ENCODE data around the gene RECK. TPM values are rescaled to one million over a fixed set of nuclear protein-coding genes. Genes with fewer than 3 reads are reported as not detected.

Gene RECK
- total RNA-seq, 1 donor, result 32.8 TPM

DNA sequence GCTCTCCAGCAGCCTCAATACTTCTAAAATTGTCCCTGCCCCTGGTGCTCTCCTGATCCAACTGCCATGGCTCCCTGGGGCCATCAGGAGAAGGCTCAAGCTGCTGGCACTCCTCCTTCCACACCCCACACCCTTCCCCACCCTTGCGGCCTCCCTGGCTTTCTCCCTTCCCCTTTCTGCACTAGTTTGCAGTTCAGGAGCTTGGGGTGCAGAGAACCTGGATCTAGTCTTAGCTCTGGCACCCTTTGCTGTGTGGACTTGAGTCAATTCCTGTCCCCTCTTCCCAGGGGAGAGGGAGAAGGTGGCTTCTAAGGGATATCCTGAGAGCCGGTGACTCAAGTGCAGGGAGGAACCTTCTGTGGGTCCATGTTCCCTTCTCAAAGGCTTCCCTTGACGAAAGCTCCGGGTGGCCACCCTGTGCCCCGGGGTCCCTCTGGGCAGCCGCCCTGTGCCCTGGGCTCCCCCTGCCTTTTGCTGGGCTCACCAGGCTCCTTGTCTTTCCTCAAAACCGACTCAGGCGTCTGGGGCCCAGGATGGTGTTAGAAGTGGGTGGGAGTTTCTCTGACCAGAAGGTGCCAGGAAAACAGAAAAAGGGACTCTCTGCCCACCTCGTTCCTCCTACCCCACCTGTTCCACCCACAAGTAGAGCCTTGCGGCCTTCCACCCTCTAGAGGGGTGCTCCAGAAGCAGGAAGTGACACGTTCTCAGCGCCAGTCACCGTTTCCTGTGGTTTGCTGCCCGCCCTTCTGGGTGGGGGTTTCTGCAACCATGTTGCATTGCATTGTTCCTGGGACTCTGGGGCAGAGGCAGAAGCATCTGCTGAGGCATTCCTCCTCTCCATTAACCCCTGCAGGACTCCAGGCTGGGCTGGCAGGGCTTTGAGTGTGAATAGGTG is 114.8 kb downstream of the RECK start:
- no peak overlapping the region for H3K4me3 ChIP-seq (ENCODE audit: low read depth, low read length)
- peak; percentile 67 for DNase-seq (ENCODE audit: low read depth)
- TF ChIP-seq, protein P1, sequence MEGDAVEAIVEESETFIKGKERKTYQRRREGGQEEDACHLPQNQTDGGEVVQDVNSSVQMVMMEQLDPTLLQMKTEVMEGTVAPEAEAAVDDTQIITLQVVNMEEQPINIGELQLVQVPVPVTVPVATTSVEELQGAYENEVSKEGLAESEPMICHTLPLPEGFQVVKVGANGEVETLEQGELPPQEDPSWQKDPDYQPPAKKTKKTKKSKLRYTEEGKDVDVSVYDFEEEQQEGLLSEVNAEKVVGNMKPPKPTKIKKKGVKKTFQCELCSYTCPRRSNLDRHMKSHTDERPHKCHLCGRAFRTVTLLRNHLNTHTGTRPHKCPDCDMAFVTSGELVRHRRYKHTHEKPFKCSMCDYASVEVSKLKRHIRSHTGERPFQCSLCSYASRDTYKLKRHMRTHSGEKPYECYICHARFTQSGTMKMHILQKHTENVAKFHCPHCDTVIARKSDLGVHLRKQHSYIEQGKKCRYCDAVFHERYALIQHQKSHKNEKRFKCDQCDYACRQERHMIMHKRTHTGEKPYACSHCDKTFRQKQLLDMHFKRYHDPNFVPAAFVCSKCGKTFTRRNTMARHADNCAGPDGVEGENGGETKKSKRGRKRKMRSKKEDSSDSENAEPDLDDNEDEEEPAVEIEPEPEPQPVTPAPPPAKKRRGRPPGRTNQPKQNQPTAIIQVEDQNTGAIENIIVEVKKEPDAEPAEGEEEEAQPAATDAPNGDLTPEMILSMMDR (IDR thresholded peaks at IDR 0.05; ENCODE audit: insufficient read depth, low read depth, low read length), result no peak

DNA sequence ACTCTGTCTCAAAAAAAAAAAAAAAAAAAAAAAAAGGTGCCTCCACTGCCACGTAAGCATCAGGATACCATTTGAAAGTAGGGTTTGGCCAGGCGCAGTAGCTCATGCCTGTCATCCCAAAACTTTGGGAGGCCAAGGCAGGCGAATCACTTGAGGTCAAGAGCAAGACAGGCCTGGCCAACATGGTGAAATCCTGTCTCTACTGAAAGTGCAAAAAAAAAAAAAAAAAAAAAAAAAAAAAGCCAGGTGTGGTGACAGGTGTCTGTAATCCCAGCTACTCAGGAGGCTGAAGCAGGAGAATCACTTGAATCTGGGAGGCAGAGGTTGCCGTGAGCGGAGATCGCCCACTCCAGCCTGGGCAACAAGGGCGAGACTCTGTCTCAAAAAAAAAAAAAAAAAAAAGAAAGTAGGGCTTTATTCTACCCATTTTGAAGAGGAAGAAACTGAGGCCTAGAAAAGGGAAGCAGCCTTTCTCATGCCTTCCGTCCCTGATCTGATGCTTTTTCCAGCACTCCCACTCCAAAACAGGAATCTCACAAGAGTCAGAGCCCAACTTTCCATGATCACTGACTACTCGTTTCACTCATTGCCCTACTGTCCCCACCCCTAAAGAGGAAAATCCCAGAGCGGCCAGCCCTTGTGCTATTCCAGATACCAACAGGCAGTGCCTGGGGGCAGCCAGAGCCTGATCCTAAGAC is 116.2 kb downstream of the RECK start:
- H3K4me3 ChIP-seq (ENCODE audit: low read depth, low read length), result no peak overlapping the region
- DNase-seq (ENCODE audit: low read depth), result no peak
- TF ChIP-seq, protein P1 (IDR thresholded peaks at IDR 0.05; ENCODE audit: insufficient read depth, low read depth, low read length), result no peak

DNA sequence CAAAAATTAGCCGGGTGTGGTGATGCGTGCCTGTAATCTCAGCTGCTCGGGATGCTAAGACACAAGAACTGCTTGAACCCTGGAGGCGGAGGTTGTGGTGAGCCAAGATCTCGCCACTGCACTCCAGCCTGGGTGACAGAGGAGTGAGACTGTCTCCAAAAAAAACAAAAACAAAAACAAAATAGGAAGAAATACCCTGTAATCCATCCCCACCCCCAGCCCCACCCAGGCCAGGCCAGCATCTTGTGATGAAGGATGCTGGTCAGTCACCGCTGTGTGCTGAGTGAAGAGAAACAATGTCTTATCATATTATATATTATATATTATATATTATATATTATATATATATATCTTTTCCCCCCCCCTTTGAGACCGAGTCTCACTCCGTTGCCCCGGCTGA is 117.0 kb downstream of the RECK start:
- no peak for DNase-seq (ENCODE audit: low read depth)
- TF ChIP-seq, protein P1 (IDR thresholded peaks at IDR 0.05; ENCODE audit: insufficient read depth, low read depth, low read length), result no peak
- H3K4me3 ChIP-seq (ENCODE audit: low read depth, low read length), result no peak overlapping the region

DNA sequence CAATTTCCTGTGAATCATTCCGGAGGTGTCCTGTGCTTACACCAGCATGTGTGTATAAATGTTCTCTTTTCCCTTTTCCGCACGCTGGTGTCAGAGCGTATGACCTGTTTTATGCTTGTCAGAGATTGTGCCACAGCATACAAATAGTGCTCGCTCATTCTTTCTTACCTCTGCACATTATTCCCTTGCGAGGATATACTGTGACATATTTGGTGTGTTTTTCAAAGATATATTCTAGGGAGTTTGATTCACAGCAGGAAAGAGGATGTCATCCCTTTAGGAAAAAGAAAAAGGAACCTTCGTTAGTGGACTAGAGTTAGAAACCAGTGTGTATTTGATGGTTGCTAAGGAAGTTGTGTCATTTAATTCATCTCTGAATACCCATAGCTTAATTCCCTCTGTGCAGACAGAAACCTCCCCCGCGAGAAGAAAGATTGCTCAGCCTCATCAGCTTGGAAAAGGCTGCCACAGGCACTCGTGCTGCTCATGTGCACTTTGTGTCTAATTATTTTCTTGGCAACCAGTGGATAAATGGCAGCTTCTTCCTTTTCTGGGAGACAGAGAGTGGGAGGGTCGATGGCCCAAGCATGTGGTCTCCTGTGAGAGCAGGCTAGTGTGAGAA is 117.7 kb downstream of the RECK start:
- H3K4me3 ChIP-seq (ENCODE audit: low read depth, low read length), result no peak overlapping the region
- TF ChIP-seq, protein P1 (IDR thresholded peaks at IDR 0.05; ENCODE audit: insufficient read depth, low read depth, low read length), result no peak
- peak; percentile 74 for DNase-seq (ENCODE audit: low read depth)

DNA sequence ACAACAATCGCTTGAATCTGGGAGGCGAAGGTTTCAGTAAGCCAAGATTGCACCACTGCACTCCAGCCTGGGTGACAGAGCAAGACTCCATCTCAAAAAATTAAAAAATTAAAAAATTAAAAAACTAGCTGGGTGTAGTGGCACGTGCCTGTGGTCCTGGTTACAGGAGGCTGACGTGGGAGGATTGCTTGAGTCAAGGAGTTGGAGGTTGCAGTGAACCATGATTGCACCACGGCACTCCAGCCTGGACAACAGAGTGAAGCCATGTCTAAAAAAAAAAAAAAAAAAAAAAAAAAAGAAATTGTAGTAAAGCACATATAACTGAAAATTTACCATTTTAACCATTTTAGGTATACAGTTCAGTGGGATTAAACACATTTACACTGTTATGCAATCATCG is 119.4 kb downstream of the RECK start:
- no peak for DNase-seq (ENCODE audit: low read depth)
- TF ChIP-seq, protein P1 (IDR thresholded peaks at IDR 0.05; ENCODE audit: insufficient read depth, low read depth, low read length), result no peak
- no peak overlapping the region for H3K4me3 ChIP-seq (ENCODE audit: low read depth, low read length)

DNA sequence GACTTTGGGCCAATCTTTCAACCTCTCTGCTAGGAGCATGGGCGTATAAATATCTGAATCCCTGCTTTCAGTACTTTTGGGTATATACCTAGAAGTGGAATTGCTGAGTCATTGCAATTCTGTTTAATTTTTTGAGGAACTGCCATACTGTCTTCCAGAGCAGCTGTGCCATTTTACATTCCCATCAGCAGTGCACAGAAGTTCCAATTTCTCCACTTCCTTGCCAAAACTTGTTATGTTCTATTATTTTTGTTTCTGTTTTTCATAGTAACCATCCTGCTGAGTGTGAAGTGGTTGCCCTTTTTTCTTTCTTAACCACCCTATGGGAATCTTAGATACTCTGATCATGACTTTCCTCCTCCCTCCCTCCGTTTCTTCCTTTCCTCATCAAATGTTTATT is 121.4 kb downstream of the RECK start:
- TF ChIP-seq, protein P1 (IDR thresholded peaks at IDR 0.05; ENCODE audit: insufficient read depth, low read depth, low read length), result no peak
- DNase-seq (ENCODE audit: low read depth), result no peak
- H3K4me3 ChIP-seq (ENCODE audit: low read depth, low read length), result no peak overlapping the region
